ENCODE results near the gene ERGIC2. TPM values are rescaled to one million over a fixed set of nuclear protein-coding genes. Genes with fewer than 3 reads are reported as not detected.

Gene ERGIC2
- total and polyA plus RNA-seq, 2 of the 13 experiments (the other 11 are each of a cell fraction or from before 2014, with no cell fraction given) = 32.6 to 73.5 TPM

GRCh38 chr12:29350080-29350479 lies 30.9 kb downstream of the ERGIC2 start:
- ChIA-PET POLR2A (no interaction called here), CTCF (ENCODE audit: low intra/inter-chr PET ratio, low total read pairs) (no interaction called here)
- Histone ChIP-seq H3K9me3 (ENCODE audit: low read length) (no peaks in the 10 kb centered on the region), H3K27ac (ENCODE audit: extremely low read length, insufficient read depth, low read length) (no peak overlapping the region), H4K20me1 (ENCODE audit: insufficient read depth, low read length) (no peaks in the 10 kb centered on the region), H2AFZ (ENCODE audit: low read length) (no peak overlapping the region), H3K4me1 (ENCODE audit: insufficient read depth, low read length) (no peaks in the 10 kb centered on the region), H3K4me2 (ENCODE audit: low read depth, low read length) (no peak overlapping the region), H3K27me3 (ENCODE audit: control insufficient read depth in 1 of 2, insufficient read depth in 2 of 2, low read length in 2 of 2) (no peaks in the 10 kb centered on the region), H3K9ac (ENCODE audit: insufficient read depth, low read depth, low read length) (no peak overlapping the region), H3K36me3 (replicated peaks in 1 of 2; ENCODE audit: control insufficient read depth in 1 of 2, insufficient read depth in 2 of 2, low read length in 2 of 2) (peaks cover 4 to 7% of the 10 kb centered on the region in 2 experiments; a peak in 3 of 5 replicates), H3K4me3 (replicated peaks in 1 of 3; ENCODE audit: insufficient read depth in 1 of 3, low read depth in 2 of 3, low read length in 3 of 3) (no peak overlapping the region), H3K79me2 (ENCODE audit: insufficient read depth, low read length) (no peaks in the 10 kb centered on the region)
- intact Hi-C loops (cut with micrococcal nuclease; ENCODE audit: unreplicated experiment) = no loop called here
- TF ChIP-seq CEBPG (CRISPR knock-in tag; IDR thresholded peaks at IDR 0.05) (no peak), ZNF30 (CRISPR knock-in tag; IDR thresholded peaks at IDR 0.05) (no peak), DR1 (CRISPR knock-in tag; IDR thresholded peaks at IDR 0.05) (no peak), MATR3 (CRISPR knock-in tag; IDR thresholded peaks at IDR 0.05) (no peak), SNAPC2 (CRISPR knock-in tag; IDR thresholded peaks at IDR 0.05) (no peak), ZNF83 (CRISPR knock-in tag; IDR thresholded peaks at IDR 0.05; ENCODE audit: borderline replicate concordance) (no peak), LCORL (IDR thresholded peaks at IDR 0.05) (peak; percentile 83), LCORL (CRISPR knock-in tag; IDR thresholded peaks at IDR 0.05) (no peak), NFYB (CRISPR knock-in tag; IDR thresholded peaks at IDR 0.05) (no peak)
- FAIRE-seq (no peak), DNase-seq (ENCODE audit: low spot score) (peak; percentile 6), ATAC-seq (no peak)
- BruUV-seq (replicated peaks) = no TSS peak
- in situ Hi-C loops (cut with HindIII; ENCODE audit: extremely low pct_ligation_motif_present, low pct_unique_long_range_greater_than_20kb) = no loop called here

- TF ChIP-seq NONO (IDR thresholded peaks at IDR 0.05) (no peak), NONO (CRISPR knock-in tag; conservative IDR thresholded peaks at IDR 0.05) (no peak), HNF4A (CRISPR knock-in tag; IDR thresholded peaks at IDR 0.05) (peak; percentile 14; the same call in 1 of the 2 replicates)
- Histone ChIP-seq H3K9me3 (ENCODE audit: low read length) (no peaks in the 10 kb centered on the region), H4K20me1 (ENCODE audit: insufficient read depth, low read length) (no peaks in the 10 kb centered on the region), H3K9ac (ENCODE audit: insufficient read depth, low read depth, low read length) (no peak overlapping the region), H3K4me2 (ENCODE audit: low read depth, low read length) (no peak overlapping the region), H3K4me1 (ENCODE audit: insufficient read depth, low read length) (no peaks in the 10 kb centered on the region), H3K36me3 (replicated peaks in 1 of 2; ENCODE audit: control insufficient read depth in 1 of 2, insufficient read depth in 2 of 2, low read length in 2 of 2) (peaks cover 4 to 17% of the 10 kb centered on the region in 2 experiments; a peak in 4 of 5 replicates), H3K27me3 (ENCODE audit: control insufficient read depth in 1 of 2, insufficient read depth in 2 of 2, low read length in 2 of 2) (no peaks in the 10 kb centered on the region), H3K27ac (ENCODE audit: extremely low read length, insufficient read depth, low read length) (no peak overlapping the region), H2AFZ (ENCODE audit: low read length) (no peak overlapping the region), H3K4me3 (replicated peaks in 1 of 3; ENCODE audit: insufficient read depth in 1 of 3, low read depth in 2 of 3, low read length in 3 of 3) (no peak overlapping the region), H3K79me2 (ENCODE audit: insufficient read depth, low read length) (no peaks in the 10 kb centered on the region)
- ChIA-PET CTCF (ENCODE audit: low intra/inter-chr PET ratio, low total read pairs) (no interaction called here), POLR2A (no interaction called here)
- BruUV-seq (replicated peaks) = no TSS peak
- in situ Hi-C loops (cut with HindIII; ENCODE audit: extremely low pct_ligation_motif_present, low pct_unique_long_range_greater_than_20kb) (no loop called here), intact Hi-C loops (cut with micrococcal nuclease; ENCODE audit: unreplicated experiment) (no loop called here)
- 98% methylated on average over 3 of the region's 3 CpGs for WGBS (ENCODE audit: low lambda C conversion rate)
- FAIRE-seq (no peak), ATAC-seq (no peak), DNase-seq (ENCODE audit: low spot score) (no peak)
Measured at GRCh38 chr12:29346769-29347421, 34.1 kb downstream of the ERGIC2 start.

Measured in HepG2 (cell line).